SIG-M5 treated with dmso at 0.1 percent for 504 hours (cell line): ENCODE data around the gene NCLN.
A peak's percentile ranks its signal among the peaks of the same experiment; 100 is the strongest.

Source experiments
- DNase-seq: peaks from one replicate; lab custom pipeline; 2025; ENCODE audit not compliant: unreplicated experiment; lab: John Stamatoyannopoulos, UW

NCLN gene, protein sequence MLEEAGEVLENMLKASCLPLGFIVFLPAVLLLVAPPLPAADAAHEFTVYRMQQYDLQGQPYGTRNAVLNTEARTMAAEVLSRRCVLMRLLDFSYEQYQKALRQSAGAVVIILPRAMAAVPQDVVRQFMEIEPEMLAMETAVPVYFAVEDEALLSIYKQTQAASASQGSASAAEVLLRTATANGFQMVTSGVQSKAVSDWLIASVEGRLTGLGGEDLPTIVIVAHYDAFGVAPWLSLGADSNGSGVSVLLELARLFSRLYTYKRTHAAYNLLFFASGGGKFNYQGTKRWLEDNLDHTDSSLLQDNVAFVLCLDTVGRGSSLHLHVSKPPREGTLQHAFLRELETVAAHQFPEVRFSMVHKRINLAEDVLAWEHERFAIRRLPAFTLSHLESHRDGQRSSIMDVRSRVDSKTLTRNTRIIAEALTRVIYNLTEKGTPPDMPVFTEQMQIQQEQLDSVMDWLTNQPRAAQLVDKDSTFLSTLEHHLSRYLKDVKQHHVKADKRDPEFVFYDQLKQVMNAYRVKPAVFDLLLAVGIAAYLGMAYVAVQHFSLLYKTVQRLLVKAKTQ

GRCh38 chr19:3185461-3186159, at the start of gene NCLN:
Gene NCLN (plus strand): TSS chr19:3185930. CDS start chr19:3186031, 101 bp downstream.
- DNase-seq: peak; percentile 93

DNA sequence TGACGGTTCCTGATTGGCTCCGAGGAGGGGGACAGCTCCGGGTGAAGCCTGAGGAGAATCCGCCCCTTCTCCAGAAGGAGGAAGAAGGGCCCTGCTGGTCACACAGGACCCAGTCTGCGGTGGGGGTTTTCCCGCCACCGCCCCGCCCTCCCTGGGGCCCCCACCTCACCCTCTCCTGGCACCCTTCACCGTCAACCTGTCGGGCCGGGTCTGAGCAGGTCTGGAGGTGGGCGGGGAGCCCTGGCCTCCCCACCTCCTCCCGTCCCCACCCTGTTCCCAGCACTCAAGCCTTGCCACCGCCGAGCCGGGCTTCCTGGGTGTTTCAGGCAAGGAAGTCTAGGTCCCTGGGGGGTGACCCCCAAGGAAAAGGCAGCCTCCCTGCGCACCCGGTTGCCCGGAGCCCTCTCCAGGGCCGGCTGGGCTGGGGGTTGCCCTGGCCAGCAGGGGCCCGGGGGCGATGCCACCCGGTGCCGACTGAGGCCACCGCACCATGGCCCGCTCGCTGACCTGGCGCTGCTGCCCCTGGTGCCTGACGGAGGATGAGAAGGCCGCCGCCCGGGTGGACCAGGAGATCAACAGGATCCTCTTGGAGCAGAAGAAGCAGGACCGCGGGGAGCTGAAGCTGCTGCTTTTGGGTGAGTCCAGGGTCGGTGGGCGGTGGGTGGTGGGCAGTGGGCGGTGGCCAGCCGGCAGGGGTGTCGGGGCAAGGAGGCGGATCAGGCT, 49.6 kb upstream of the NCLN start, which contains the start of gene GNA15:
Gene GNA15 (plus strand): TSS at position 73 of the 723 bp plus-strand sequence. CDS start 418 bp downstream, at position 491.
- DNase-seq: peak; percentile 60

DNA sequence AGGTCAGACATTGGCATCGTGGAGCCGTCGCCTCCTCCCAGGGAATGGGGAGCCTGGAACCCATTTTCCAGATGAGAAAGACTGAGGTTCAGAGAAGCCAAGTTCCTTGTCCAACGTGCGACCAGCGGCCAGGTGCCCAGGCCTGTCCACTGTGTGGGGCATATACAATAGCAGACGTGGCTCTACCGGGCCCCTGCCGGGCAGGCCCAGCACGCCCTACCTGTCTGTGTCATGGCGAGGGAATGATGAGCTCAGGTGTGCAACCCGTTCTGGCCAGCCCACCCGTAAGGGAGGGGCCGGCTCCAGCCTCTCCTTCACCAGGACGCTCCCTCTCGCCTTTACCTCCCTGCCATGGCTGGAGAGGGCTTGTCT, 49.1 kb upstream of the NCLN start:
- DNase-seq: no peak

- no peak for DNase-seq
These were observed 48.6 kb upstream of the NCLN start for GRCh38 chr19:3137119-3137518.

- DNase-seq: no peak
These were observed 47.5 kb upstream of the NCLN start for GRCh38 chr19:3138268-3138667.

GRCh38 chr19:3140667-3141038, 45.1 kb upstream of the NCLN start:
- no peak for DNase-seq

DNA sequence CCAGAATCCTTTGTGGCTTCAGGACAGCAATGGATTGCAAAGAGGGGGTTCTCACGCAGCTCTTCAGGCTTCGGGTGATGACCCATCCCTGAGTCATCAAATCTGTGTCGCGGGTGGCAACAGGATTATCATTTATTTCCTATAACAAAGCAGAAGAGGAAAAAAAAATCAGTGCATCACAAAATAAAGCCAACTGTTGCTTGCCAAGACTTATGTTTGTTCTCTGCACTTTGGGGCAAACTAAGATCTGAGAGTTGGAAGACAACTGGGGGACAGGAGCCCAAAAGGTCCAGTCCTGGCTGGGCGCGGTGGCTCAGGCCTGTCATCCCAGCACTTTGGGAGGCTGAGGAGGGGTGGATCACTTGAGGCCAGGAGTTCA, 43.4 kb upstream of the NCLN start:
- DNase-seq: peak; percentile 14

GRCh38 chr19:3142781-3143337, 42.9 kb upstream of the NCLN start:
- DNase-seq: no peak

DNA sequence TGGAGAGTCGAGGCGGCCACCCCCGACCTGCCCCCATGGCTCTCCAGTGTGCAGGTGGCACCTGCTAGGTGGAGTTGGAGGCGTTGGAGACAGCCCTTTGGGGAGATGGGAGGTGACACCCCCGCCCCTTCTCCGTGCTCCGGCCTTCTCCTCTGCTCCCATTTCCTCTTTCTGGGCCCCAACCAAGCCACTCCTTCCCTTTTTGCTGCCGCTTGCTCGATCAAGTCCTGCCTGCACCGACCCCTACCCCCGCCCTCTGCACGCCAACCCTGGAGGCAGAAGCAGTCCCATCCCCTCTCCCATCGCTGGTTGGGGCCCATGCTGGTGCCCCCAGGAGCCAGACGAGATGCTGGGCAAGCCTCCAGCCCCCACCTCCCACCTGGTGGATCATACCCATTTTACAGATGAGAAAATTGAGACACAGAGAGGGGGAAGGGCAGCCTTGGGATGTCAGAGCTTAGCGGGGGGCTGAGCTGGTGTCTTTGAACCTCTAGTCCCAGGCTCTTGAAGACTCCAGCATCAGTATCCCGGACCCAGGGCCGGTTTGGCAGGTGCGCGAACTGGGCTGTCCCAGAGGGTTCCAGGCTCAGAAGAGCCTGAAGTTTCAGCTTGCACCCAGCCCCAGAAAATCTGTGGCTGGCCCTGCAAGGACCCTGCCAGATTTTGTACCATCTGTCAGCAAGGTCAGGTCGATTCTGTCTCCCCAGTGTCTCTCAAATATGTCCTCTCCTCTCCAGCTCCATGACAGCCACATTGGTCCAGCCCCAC, 39.6 kb upstream of the NCLN start:
- peak; percentile 79 for DNase-seq

DNA sequence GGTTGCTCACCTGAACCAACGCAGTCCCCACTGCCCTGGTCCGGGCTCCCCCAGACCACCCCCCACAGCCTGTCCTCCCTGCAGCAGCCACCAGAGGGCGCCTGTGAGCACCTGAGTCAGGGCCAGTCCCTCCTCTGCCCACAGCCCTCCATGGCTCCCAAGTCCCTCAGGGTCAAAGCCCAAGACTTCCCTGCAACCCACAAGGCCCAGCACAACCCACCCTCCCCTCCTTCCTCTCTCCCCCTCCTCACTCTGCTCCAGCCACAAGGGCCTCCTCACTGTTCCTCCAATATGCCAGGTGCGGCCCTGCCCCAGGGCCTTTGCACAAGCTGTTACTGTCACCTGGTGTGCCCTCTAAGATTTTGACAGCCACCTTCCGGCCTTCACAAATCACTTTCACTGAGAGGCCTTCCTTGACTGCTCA, 39.0 kb upstream of the NCLN start:
- no peak for DNase-seq

DNA sequence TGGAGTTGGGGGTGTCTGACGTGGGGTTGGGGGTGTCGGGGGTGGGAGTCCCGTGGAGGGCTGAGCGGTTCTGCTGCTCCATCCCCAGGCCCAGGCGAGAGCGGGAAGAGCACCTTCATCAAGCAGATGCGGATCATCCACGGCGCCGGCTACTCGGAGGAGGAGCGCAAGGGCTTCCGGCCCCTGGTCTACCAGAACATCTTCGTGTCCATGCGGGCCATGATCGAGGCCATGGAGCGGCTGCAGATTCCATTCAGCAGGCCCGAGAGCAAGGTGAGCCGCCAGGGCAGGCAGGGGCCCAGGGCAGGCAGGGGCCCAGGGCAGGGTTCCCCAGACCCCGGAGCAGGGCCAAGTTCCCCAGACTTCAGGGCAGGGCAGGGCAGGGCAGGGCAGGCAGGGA, 37.2 kb upstream of the NCLN start:
- DNase-seq: no peak

DNA sequence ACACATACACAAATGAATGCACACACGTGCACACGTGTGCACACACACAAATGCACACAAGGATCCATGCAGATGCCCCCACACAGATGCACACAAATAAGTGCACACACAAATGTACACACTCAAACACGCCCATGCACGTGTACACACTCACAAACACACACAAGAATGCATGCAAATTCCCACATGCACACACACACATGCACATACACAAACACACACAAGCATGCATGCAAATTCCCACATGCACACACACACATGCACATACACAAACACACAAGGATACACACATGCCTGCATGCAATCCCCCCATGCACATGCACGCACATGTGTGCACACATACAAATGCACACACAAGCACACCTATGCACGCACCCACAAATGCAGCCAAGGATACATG, 36.6 kb upstream of the NCLN start:
- no peak for DNase-seq

- no peak for DNase-seq
These were observed 35.9 kb upstream of the NCLN start for GRCh38 chr19:3149526-3150505.

DNA sequence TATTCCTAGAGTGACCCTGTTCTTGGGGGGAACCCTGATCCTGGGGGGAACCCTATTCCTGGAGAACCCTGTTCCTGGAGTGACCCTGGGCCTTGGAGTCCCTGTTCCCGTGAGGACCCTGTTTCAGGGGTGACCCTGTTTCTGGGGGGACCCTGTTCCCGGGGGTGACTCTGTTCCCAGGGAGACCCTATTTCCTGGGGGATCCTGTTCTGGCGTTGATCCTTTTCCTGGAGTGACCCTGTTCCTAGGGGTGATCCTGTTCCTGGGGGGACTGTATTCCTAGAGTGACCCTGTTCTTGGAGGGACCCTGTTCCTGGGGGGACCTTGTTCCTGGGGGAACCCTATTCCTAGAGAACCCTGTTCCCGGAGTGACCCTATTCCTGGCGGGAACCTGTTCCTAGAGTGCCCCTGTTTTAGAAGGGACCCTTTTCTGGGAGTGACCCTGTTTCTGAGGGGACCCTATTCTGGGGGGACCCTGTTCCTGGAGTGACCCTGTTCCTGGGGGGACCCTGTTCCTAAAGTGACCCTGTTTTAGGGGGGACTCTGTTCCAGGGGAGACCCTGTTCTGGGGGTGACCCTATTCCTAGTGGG, 34.9 kb upstream of the NCLN start:
- no peak for DNase-seq

GRCh38 chr19:3151563-3152418, 33.9 kb upstream of the NCLN start:
- DNase-seq: no peak

DNA sequence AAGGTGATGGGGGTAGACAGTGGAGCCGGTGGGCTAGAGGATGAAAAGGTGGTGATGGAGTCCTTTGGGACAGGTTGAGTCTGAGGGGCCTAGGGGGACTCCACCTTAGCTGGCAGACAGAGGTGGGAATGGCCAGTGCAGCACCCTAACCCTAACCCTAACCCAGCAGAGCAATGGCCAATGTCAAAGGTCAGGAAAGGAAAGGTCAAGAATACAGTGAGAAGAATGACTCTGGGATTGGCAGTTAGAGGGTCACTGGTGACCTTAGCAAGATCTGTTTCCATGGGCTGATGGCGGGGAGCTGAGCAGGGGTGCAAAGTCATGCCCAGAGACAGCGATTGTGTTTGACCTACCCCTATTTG, 33.3 kb upstream of the NCLN start:
- DNase-seq: no peak

- no peak for DNase-seq
These were observed 32.2 kb upstream of the NCLN start for GRCh38 chr19:3153286-3154230.
